ENCODE data around the gene MAP7. TPM values are rescaled to one million over a fixed set of nuclear protein-coding genes. Genes with fewer than 3 reads are reported as not detected.
"Not testable (repeated sequence)": the region's sequence is repeated elsewhere in the genome, so short reads cannot be mapped to it uniquely, and the experiment has no call there.

The MAP7 gene
- total and polyA plus RNA-seq, 2 experiments from 2014 or later: 44.7 to 49.2 TPM

DNA sequence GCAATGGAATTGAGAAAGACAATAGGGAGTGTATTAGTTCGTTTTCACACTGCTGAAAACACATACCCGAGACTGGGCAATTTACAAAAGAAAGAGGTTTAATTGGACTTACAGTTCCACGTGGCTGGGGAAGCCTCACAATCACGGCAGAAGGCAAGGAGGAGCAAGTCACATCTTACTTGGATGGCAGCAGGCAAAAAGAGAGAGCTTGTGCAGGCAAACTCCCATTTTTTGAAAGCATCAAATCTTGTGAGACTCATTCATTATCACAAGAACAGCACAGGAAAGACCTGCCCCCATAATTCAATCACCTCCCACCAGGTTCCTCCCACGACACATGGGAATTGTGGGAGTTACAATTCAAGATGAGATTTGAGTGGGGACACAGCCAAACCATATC lies 34.1 kb upstream of the MAP7 start:
- peaks cover 23% of the 10 kb centered on the region for H3K4me1 Mint-ChIP-seq
- not testable (repeated sequence) for H3K79me2 ChIP-seq (replicated peaks; ENCODE audit: insufficient read depth); H4K20me1 ChIP-seq (replicated peaks; ENCODE audit: insufficient read depth); H3K9me2 ChIP-seq (ENCODE audit: insufficient read depth); H3K36me3 Mint-ChIP-seq (ENCODE audit: low read depth); H3K27me3 ChIP-seq (ENCODE audit: insufficient read depth); H3K27ac Mint-ChIP-seq; DNase-seq (ENCODE audit: low spot score); H3K9me3 Mint-ChIP-seq; H3K27ac ChIP-seq (ENCODE audit: low read depth); ATAC-seq; H3K4me3 Mint-ChIP-seq; H3F3A ChIP-seq (replicated peaks; ENCODE audit: low read depth); H3K4me3 ChIP-seq; H2AFZ ChIP-seq; H3K36me3 ChIP-seq (ENCODE audit: insufficient read depth); H3K4me2 ChIP-seq; H3K27me3 Mint-ChIP-seq (ENCODE audit: insufficient read depth, low read depth, poor library complexity)
- peaks cover 15% of the 10 kb centered on the region for H3K4me1 ChIP-seq (ENCODE audit: insufficient read depth)

DNA sequence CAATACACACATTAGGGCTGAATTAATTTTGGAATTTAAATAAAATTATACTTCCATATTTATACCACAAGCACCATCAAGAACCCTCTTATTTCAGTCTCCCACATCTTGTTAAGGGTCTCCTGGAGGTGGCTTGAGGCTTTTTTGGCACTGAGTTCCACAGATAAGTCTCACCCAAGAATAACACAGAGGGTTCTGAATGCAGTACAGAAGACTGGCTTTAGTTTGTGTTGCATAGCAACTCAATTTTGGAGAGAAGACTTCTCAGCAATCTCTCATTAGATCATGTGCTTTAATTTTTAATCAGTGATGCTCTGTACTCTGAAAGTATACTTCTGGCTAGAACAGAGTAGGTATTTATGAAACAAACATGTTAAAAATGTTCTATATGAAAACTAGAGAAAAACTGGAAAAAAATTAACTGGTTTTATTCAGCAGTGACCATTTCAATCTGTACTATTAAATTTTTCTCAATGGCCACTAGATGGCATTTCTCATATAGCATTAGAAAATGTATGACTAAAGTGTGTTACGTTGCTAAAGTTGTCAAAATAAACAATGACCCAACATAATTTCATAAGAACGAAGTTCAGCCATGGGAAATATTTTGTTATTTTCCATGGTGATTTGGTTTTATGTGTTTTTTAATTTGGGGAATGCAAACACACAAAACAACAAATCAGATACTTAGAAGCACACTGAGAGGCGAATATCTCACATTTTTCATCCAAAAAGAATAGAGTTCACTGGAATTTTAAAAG lies 32.7 kb upstream of the MAP7 start:
- Mint-ChIP-seq H3K27me3 (ENCODE audit: insufficient read depth, low read depth, poor library complexity) (no peaks in the 10 kb centered on the region), H3K4me1 (peaks cover 15% of the 10 kb centered on the region; the same call in 2 of the 3 replicates), H3K9me3 (peaks cover 5% of the 10 kb centered on the region; the same call in 2 of the 3 replicates), H3K4me3 (no peak overlapping the region), H3K27ac (no peak overlapping the region), H3K36me3 (ENCODE audit: low read depth) (peaks cover 5% of the 10 kb centered on the region; the same call in 2 of the 3 replicates)
- Histone ChIP-seq H3K4me1 (ENCODE audit: insufficient read depth) (peaks cover 8% of the 10 kb centered on the region; the same call in 1 of the 2 replicates), H3K36me3 (ENCODE audit: insufficient read depth) (no peaks in the 10 kb centered on the region), H3K79me2 (replicated peaks; ENCODE audit: insufficient read depth) (no peaks in the 10 kb centered on the region), H3K9me2 (ENCODE audit: insufficient read depth) (no peaks in the 10 kb centered on the region), H3K4me2 (no peak overlapping the region), H2AFZ (no peak overlapping the region), H3K27me3 (ENCODE audit: insufficient read depth) (no peaks in the 10 kb centered on the region), H3F3A (replicated peaks; ENCODE audit: low read depth) (no peaks in the 10 kb centered on the region), H4K20me1 (replicated peaks; ENCODE audit: insufficient read depth) (no peaks in the 10 kb centered on the region), H3K4me3 (no peak overlapping the region), H3K27ac (ENCODE audit: low read depth) (no peak overlapping the region)
- peak; percentile 21 for DNase-seq (ENCODE audit: low spot score)
- ATAC-seq: no peak
- TF ChIP-seq, protein P1, sequence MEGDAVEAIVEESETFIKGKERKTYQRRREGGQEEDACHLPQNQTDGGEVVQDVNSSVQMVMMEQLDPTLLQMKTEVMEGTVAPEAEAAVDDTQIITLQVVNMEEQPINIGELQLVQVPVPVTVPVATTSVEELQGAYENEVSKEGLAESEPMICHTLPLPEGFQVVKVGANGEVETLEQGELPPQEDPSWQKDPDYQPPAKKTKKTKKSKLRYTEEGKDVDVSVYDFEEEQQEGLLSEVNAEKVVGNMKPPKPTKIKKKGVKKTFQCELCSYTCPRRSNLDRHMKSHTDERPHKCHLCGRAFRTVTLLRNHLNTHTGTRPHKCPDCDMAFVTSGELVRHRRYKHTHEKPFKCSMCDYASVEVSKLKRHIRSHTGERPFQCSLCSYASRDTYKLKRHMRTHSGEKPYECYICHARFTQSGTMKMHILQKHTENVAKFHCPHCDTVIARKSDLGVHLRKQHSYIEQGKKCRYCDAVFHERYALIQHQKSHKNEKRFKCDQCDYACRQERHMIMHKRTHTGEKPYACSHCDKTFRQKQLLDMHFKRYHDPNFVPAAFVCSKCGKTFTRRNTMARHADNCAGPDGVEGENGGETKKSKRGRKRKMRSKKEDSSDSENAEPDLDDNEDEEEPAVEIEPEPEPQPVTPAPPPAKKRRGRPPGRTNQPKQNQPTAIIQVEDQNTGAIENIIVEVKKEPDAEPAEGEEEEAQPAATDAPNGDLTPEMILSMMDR (conservative IDR thresholded peaks at IDR 0.05; ENCODE audit: low read depth in 2 of 2): peak; percentile 43 to 73
- TF ChIP-seq ZNF114 (CRISPR knock-in tag; IDR thresholded peaks at IDR 0.05) (no peak), EZH2phosphoT487 (IDR thresholded peaks at IDR 0.05; ENCODE audit: unreplicated experiment) (no peak)
- TF ChIP-seq, protein P2, sequence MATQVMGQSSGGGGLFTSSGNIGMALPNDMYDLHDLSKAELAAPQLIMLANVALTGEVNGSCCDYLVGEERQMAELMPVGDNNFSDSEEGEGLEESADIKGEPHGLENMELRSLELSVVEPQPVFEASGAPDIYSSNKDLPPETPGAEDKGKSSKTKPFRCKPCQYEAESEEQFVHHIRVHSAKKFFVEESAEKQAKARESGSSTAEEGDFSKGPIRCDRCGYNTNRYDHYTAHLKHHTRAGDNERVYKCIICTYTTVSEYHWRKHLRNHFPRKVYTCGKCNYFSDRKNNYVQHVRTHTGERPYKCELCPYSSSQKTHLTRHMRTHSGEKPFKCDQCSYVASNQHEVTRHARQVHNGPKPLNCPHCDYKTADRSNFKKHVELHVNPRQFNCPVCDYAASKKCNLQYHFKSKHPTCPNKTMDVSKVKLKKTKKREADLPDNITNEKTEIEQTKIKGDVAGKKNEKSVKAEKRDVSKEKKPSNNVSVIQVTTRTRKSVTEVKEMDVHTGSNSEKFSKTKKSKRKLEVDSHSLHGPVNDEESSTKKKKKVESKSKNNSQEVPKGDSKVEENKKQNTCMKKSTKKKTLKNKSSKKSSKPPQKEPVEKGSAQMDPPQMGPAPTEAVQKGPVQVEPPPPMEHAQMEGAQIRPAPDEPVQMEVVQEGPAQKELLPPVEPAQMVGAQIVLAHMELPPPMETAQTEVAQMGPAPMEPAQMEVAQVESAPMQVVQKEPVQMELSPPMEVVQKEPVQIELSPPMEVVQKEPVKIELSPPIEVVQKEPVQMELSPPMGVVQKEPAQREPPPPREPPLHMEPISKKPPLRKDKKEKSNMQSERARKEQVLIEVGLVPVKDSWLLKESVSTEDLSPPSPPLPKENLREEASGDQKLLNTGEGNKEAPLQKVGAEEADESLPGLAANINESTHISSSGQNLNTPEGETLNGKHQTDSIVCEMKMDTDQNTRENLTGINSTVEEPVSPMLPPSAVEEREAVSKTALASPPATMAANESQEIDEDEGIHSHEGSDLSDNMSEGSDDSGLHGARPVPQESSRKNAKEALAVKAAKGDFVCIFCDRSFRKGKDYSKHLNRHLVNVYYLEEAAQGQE (IDR thresholded peaks at IDR 0.05; ENCODE audit: unreplicated experiment): no peak
